Stimulated activated effector memory CD8-positive, alpha-beta T cell treated with anti-CD3 and anti-CD28 coated beads, Interleukin-12 subunit alpha, Interleukin-12 subunit beta, amount 100 ng/mL, for 72 hours (primary cell): ENCODE results near the gene PRR16.
A peak's percentile ranks its signal among the peaks of the same experiment; 100 is the strongest.
"Not testable (repeated sequence)": the region's sequence is repeated elsewhere in the genome, so short reads cannot be mapped to it uniquely, and the experiment has no call there.

Experiments
- ATAC-seq: fragments of 150-1000 bp; cut with Tn5 transposase; 2 replicates; pipeline ENCODE4 v1.10.0; 2021
- DNase-seq, 2 donors: peaks; one replicate each; pipeline ENCODE4 v3.0.0; 2021 to 2022; ENCODE audit warnings: low spot score in 2 of 2
- H3K27ac Mint-ChIP-seq: one replicate; pipeline ENCODE4 v1.8.0; 2022; ENCODE audit warnings: mild to moderate bottlenecking, mixed read lengths
- H3K36me3 Mint-ChIP-seq: one replicate; pipeline ENCODE4 v1.8.0; 2022; ENCODE audit warnings: mild to moderate bottlenecking, mixed read lengths
- H3K4me1 Mint-ChIP-seq: one replicate; pipeline ENCODE4 v1.8.0; 2022; ENCODE audit warnings: mixed read lengths
- H3K4me3 Mint-ChIP-seq: one replicate; pipeline ENCODE4 v1.8.0; 2022; ENCODE audit warnings: mild to moderate bottlenecking, mixed read lengths
- H3K9me3 Mint-ChIP-seq: one replicate; pipeline ENCODE4 v1.8.0; 2022; ENCODE audit warnings: mixed read lengths

PRR16 gene

DNA sequence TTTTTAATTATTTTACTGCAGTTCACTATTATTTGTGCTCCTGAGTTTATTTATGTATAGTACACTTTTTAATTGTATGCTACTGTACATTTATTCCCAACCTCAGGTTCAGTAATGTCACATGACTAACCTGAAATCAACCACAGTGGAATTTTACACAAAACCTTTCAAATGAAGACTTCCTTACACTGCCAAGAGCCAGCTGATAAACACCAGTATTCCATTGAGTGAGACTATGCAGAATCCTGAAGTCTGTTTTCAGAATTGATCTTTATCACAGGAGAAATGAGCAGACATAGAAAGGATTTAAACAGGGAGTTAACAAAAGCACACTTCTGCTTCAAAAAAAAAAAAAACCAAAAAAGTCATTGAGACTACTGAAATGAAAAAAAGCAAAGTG is 219.5 kb downstream of the PRR16 start:
- DNase-seq (no peak), ATAC-seq (no peak)
- Mint-ChIP-seq H3K9me3 (peaks cover 13% of the 10 kb centered on the region), H3K4me1 (no peaks in the 10 kb centered on the region), H3K27ac (no peak overlapping the region), H3K4me3 (no peak overlapping the region), H3K36me3 (no peaks in the 10 kb centered on the region)

DNA sequence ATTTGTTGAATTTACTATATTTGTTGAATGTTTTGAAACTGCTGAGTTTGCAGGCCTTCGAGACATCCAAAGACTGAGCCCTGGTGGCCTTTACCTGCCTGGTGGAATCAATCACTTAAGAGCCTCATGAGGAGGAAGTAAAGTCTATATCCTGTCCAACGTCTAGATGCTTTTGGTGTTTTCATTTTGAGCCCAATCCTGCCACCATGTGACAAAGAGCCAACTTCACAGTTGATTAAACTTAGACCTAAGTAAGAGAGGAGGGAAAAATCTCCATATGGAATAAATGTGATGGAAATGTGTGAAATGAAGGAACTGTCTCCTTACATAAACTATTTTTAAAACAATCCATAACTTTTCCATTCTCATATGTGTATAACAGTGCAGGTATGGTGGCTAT is 220.1 kb downstream of the PRR16 start:
- Mint-ChIP-seq H3K9me3 (peaks cover 13% of the 10 kb centered on the region), H3K4me1 (no peaks in the 10 kb centered on the region), H3K4me3 (no peak overlapping the region), H3K27ac (no peak overlapping the region), H3K36me3 (no peaks in the 10 kb centered on the region)
- ATAC-seq (no peak), DNase-seq (no peak)

DNA sequence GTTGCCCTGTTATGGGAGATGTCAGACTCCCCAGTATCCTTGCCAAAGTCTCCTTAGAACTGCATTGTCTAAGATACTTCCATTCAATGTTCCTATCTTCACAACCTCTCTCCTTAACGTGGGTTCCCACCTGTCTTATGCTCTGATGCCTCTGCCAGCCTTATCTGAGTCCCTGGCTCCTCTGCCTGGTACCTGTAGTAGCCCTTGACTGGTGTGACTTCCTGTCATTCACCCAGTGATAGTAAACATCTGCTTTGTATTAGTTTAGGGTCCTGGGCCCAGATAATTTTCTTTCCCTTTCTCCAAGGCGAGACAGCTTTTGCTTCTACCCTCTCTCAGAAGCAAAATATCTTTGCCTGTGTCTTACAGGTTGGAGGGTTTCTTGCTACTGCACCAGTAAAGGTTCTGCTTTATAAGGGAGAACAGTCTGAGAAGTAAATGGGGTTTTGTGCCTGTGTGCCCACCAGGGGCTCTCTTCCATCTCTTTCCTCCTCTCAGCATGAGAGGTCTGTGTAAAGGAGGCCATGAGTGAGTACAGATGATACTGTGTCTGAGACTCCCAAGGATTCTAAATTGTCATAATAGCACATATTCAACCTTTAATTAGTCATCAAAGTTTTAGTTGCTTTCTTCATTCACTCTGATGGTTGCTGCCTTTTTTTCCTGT is 220.8 kb downstream of the PRR16 start:
- Mint-ChIP-seq H3K9me3 (peaks cover 13% of the 10 kb centered on the region), H3K36me3 (no peaks in the 10 kb centered on the region), H3K4me1 (no peaks in the 10 kb centered on the region), H3K4me3 (no peak overlapping the region), H3K27ac (no peak overlapping the region)
- ATAC-seq: peak; percentile 42
- DNase-seq: no peak

DNA sequence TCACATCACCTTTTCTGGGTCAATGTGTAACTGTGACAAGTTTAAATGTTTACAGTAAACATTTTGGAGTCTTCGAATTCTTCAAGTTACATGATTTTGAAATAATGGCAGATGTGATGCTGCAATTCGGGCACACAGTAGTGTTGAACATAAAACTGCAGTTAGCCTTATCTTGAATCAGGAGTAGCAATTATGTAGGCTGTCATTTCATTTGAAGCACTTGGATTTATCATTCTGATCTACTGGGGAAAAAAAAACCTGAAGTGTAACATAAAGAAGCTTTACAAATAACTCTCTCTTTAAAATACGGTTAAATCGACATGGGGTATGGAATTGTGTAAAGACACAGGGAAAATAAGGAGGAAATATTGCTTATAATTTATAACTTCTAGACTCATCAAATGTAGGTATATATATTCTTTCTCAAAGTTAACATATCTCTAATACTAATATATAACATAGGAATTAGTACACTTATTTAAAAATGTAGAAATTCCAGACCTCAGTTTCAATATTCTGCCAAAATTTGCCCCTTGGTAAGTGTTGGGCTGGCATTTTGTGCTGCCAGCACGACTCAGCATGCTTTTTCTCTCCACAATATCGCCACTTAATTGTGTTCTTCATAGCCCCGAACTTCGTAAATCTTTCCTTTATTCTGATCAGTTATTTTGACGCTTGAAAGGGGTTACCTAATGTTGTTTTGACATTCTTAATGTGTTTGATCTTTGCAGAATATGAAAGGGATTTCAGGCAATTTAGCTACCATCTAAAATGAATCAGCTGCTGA is 226.7 kb downstream of the PRR16 start:
- Mint-ChIP-seq H3K4me3 (no peak overlapping the region), H3K4me1 (no peaks in the 10 kb centered on the region), H3K9me3 (peaks cover 8% of the 10 kb centered on the region), H3K36me3 (no peaks in the 10 kb centered on the region), H3K27ac (no peak overlapping the region)
- DNase-seq (no peak), ATAC-seq (no peak)

DNA sequence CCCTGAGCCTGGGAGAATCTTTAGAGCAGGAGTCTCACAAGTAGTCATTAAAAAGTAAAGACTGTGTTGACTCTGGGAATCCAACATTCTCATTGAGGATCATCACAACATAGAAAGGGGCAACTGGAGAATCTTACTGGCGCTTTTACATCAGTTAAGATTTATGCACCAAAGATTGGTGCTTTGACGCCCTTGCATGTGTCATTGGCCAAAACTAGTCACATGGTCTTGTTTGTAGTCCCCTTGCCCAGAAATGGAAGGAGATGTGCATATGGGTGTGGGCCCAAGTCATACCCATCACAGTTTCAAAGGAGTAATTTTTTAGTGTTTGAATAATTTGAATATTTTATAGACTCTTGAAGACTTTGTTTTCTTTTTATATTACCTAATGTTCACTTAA is 228.2 kb downstream of the PRR16 start:
- Mint-ChIP-seq H3K4me3 (no peak overlapping the region), H3K36me3 (no peaks in the 10 kb centered on the region), H3K27ac (no peak overlapping the region), H3K9me3 (peaks cover 8% of the 10 kb centered on the region), H3K4me1 (no peaks in the 10 kb centered on the region)
- DNase-seq (no peak), ATAC-seq (no peak)

DNA sequence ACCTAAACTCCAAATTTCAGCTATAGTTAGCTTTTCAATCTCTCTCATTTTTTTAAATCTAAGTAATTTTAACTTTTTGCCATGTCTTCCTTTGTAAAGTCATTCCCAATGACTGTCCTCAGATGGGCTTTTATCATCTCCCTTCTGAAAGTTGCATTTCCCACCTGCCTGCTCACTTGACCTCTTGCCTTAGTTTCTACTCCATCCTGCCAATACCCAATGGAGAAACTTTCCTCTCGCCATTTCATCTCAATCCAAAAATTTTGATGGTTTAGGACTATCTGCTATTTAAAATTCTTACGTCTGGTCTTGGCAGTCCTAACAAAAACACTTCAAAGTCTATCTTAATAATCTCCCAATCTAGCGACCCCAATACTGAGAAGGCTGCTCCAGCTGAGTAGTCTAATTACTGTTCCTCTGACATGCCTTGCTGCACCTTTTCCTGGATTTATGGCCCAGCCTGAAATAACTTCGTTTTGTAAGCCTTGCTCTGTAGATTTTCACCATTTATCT is 231.3 kb downstream of the PRR16 start:
- Mint-ChIP-seq H3K36me3 (no peaks in the 10 kb centered on the region), H3K4me1 (no peaks in the 10 kb centered on the region), H3K9me3 (peaks cover 25% of the 10 kb centered on the region), H3K27ac (no peak overlapping the region), H3K4me3 (no peak overlapping the region)
- DNase-seq: no peak
- no peak for ATAC-seq

DNA sequence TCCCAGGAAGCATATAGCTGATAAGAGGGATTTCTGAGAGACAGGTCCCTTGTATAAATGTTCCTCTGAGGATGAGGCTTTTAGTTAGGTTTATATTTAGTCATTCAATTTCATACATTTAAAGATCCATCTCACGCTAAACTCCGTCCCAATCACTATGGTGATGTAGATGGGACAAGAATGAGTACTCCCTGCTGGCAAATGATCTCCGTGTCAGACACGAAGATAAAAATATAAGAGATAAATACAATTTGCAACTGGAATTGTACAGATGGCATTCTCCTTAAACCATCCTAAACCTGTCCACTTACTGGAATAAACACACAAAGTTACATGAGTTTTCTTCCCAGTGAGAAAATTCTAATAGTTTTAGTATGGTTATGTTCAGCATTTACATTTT is 233.0 kb downstream of the PRR16 start:
- DNase-seq (no peak), ATAC-seq (no peak)
- no peak overlapping the region for H3K27ac Mint-ChIP-seq
- H3K9me3 Mint-ChIP-seq: peaks cover 33% of the 10 kb centered on the region
- H3K4me3 Mint-ChIP-seq: no peak overlapping the region
- H3K36me3 Mint-ChIP-seq: no peaks in the 10 kb centered on the region
- no peaks in the 10 kb centered on the region for H3K4me1 Mint-ChIP-seq

DNA sequence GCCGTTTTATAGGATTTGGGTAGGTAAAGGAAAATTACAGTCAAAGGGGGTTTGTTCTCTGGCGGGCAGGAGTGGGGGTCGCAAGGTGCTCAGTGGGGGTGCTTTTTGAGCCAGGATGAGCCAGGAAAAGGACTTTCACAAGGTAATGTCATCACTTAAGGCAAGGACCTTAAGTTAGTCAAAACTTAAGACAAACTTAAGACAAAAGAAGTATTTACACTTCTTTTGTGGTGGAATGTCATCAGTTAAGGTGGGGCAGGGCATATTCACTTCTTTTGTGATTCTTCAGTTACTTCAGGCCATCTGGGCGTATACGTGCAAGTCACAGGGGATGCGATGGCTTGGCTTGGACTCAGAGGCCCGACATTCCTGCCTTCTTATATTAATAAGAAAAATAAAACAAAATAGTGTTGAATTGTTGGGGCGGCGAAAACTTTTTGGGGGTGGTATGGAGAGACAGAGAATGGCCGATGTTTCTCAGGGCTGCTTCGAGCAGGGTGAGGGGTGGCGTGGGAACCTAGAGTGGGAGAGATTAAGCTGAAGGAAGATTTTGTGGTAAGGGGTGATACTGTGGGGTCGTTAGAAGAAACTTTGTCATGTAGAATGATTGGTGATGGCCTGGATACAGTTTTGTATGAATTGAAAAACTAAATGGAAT is 233.7 kb downstream of the PRR16 start:
- H3K36me3 Mint-ChIP-seq, H3K4me1 Mint-ChIP-seq, ATAC-seq, H3K27ac Mint-ChIP-seq, H3K4me3 Mint-ChIP-seq, DNase-seq: not testable (repeated sequence)
- peaks cover 37% of the 10 kb centered on the region for H3K9me3 Mint-ChIP-seq

DNA sequence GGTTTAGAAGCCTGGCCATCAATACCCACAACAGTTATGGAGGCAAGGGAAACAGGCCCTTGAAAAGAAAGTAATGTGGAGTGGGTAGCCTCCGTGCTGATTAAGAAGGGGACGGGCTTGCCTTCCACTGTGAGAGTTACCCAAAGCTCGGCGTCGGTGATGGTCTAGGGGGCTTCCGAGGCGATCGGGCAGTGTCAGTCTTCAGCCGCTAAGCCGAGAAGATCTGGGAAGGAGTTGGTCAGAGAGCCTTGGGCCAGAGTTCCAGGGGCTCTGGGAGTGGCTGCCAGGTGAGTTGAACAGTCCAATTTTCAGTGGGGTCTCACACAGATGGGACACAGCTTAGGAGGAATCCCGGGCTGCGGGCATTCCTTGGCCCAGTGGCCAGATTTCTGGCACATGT is 236.6 kb downstream of the PRR16 start:
- DNase-seq, H3K36me3 Mint-ChIP-seq, H3K27ac Mint-ChIP-seq, H3K4me3 Mint-ChIP-seq, H3K4me1 Mint-ChIP-seq, ATAC-seq: not testable (repeated sequence)
- peaks cover 35% of the 10 kb centered on the region for H3K9me3 Mint-ChIP-seq

DNA sequence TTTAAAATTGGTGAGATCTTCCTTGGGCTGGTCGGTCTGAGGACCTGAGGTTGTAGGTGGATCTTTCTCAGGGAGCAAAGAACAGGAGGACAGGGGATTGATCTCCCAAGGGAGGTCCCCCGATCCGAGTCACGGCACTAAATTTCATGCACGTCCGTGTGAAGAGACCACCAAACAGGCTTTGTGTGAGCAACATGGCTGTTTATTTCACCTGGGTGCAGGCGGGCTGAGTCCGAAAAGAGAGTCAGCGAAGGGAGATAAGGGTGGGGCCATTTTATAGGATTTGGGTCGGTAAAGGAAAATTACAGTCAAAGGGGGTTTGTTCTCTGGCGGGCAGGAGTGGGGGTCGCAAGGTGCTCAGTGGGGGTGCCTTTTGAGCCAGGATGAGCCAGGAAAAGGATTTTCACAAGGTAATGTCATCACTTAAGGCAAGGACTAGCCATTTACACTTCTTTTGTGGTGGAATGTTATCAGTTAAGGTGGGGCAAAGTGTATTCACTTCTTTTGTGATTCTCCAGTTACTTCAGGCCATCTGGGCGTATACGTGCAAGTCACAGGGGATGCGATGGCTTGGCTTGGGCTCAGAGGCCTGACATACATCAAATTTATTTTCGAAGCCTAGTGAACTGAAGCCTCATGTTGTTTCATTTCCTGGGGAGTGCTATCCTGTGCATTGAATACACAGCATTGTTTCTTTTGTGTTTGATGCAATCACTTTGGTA is 238.9 kb downstream of the PRR16 start:
- not testable (repeated sequence) for H3K27ac Mint-ChIP-seq, DNase-seq, ATAC-seq, H3K4me3 Mint-ChIP-seq, H3K36me3 Mint-ChIP-seq, H3K4me1 Mint-ChIP-seq
- H3K9me3 Mint-ChIP-seq: peaks cover 33% of the 10 kb centered on the region

DNA sequence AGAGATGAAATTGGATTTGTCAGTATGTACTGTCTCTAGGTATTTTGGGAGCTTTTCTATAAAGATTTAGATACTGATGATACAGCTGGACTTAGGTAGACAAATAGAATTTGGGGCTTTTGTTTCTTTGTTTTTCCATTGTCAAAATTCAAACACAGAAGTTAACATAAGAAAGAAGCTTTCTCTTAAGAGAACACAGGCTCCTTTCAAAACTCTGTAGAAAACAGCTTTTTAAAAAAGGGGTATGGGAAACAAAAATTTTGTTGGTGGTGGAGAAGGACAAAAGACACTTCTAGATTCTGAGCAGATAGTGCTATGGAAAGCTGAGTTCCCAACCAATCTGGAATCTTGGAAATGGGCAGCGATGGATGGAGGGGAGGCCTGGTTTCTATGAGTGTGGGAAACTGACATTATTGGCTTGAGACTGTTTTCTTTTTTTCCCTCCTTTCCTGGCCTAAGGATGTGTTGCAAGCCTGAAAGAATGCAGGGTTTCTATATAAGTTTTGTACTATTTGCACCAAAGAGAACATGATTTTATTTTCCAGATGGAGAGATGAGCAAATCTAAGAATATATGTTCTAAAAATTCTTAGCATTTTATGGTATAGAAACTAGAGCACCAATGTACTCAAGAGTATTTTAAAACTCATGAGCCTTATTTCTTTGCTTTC is 240.0 kb downstream of the PRR16 start:
- no peak overlapping the region for H3K4me3 Mint-ChIP-seq
- H3K36me3 Mint-ChIP-seq: no peaks in the 10 kb centered on the region
- H3K9me3 Mint-ChIP-seq: peaks cover 29% of the 10 kb centered on the region
- DNase-seq: no peak
- no peak overlapping the region for H3K27ac Mint-ChIP-seq
- H3K4me1 Mint-ChIP-seq: no peaks in the 10 kb centered on the region
- no peak for ATAC-seq

DNA sequence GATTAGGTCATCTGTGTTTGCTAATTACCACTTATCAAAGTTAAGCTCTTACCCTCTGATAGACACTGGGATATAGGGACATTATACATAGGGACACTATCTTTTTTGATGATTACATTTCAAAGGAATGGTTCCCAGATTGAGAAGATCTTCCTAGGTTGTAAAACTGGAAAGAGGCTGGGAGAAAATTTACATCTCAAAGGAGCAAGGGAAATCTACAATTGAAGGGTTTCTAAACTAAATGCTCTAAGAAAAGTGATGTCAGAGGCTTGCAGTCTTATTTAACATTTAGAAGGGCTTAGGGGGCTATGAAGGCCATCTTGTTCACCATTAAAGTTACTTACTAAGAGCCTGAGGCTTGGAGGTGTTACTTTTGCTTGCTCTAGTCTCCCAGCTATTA is 242.8 kb downstream of the PRR16 start:
- H3K4me1 Mint-ChIP-seq: no peaks in the 10 kb centered on the region
- H3K9me3 Mint-ChIP-seq: peaks cover 15% of the 10 kb centered on the region
- H3K36me3 Mint-ChIP-seq: no peaks in the 10 kb centered on the region

DNA sequence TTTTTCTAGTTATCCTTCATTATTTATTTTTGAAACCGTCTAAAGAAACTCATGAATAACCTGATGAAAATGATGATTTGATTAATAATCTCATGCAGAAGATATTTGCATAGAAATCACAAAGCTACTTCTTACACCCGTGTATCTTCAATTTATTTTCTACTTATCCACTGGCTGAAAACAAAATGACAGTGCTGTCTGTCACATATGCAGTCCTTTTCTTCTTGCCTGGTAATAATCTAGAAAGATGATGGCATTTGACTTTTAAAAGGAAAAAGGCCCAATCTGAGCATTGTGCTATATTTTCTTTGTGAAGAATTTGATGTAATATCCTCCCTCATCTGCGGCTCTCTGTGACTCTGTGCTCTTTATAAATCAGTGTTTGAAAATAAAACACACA is 253.3 kb downstream of the PRR16 start:
- ATAC-seq: no peak
- Mint-ChIP-seq H3K27ac (no peak overlapping the region), H3K4me3 (no peak overlapping the region), H3K4me1 (no peaks in the 10 kb centered on the region), H3K9me3 (peaks cover 12% of the 10 kb centered on the region), H3K36me3 (no peaks in the 10 kb centered on the region)
- DNase-seq: no peak

More for the DNA sequence above, 242.8 kb downstream of the PRR16 start:
- Mint-ChIP-seq H3K27ac (no peak overlapping the region), H3K4me3 (no peak overlapping the region)
- DNase-seq (no peak), ATAC-seq (no peak)

DNA sequence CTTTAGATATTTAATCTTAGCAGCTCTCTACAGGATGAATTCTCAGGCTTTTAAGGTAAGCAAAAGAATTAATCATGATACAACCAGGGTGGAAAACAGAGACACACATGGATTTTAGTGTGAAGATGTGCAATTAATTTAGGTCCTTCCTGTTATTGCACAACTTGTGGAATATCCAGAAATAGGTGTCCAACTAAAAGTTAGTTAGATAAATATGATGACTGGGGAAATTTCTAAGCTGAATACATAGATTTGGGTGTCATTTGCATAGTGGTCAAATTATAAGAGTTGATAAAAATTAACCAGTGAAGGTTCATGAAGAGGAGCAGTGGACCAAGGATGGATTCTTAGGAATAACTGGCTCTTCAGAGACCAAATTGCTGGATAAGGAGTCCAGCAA is 266.1 kb downstream of the PRR16 start:
- ATAC-seq: no peak
- no peak overlapping the region for H3K4me3 Mint-ChIP-seq
- peaks cover 13% of the 10 kb centered on the region for H3K9me3 Mint-ChIP-seq
- no peaks in the 10 kb centered on the region for H3K4me1 Mint-ChIP-seq
- H3K27ac Mint-ChIP-seq: no peak overlapping the region
- DNase-seq: no peak
- H3K36me3 Mint-ChIP-seq: no peaks in the 10 kb centered on the region

DNA sequence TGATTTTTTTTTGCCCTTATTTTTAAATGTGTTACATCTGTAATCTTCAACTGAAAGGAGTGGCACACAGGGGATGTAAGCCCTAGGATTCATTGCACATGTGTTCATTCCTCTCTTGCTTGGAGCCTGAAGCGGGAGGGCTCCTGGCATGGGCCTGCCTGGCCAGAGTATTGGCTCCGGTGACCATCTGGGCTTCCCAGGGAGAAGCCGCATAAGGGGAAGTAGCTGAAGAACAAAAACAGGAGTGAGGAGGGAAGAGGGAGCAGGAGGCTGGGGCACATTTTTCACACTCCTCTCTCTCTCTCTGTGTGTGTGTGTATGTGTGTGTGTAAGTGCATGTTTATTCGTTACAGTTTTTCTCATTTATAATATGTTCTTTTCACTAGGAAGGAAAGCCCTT is 269.9 kb downstream of the PRR16 start:
- Mint-ChIP-seq H3K27ac (no peak overlapping the region), H3K4me3 (no peak overlapping the region), H3K9me3 (peaks cover 17% of the 10 kb centered on the region), H3K36me3 (no peaks in the 10 kb centered on the region), H3K4me1 (no peaks in the 10 kb centered on the region)
- no peak for DNase-seq
- ATAC-seq: no peak
